Osteoblast (primary cell): ENCODE data around the gene SFMBT2. TPM values are rescaled to one million over a fixed set of nuclear protein-coding genes. Genes with fewer than 3 reads are reported as not detected.

ENCODE experiments used
- DNase-seq: peaks from one replicate; pipeline ENCODE4 v3.0.0; 2011; ENCODE audit warnings: low spot score, mixed read lengths; ENCODE audit not compliant: insufficient read length; ENCODE audit errors: missing footprints
- H2AFZ ChIP-seq: 2 replicates; pipeline ENCODE4 v1.6.0; 2011; ENCODE audit warnings: mild to moderate bottlenecking, low read length
- H3K27ac ChIP-seq: 2 replicates; pipeline ENCODE4 v1.5.1; 2011; ENCODE audit warnings: mild to moderate bottlenecking, low read depth, low read length, moderate library complexity
- H3K27me3 ChIP-seq: 2 replicates; pipeline ENCODE4 v1.6.0; 2012; ENCODE audit warnings: mild to moderate bottlenecking, control low read depth, inconsistent platforms, low read length, moderate library complexity; ENCODE audit not compliant: insufficient read depth
- H3K36me3 ChIP-seq: 2 replicates; pipeline ENCODE4 v1.5.1; 2011; ENCODE audit warnings: mild to moderate bottlenecking, low read length, control low read depth, moderate library complexity; ENCODE audit not compliant: insufficient read depth
- H3K4me1 ChIP-seq: 2 replicates; pipeline ENCODE4 v1.5.1; 2011; ENCODE audit warnings: mild to moderate bottlenecking, low read length, control low read depth, moderate library complexity; ENCODE audit not compliant: insufficient read depth
- H3K4me2 ChIP-seq: 2 replicates; pipeline ENCODE4 v1.6.0; 2011; ENCODE audit warnings: mild to moderate bottlenecking, low read length; ENCODE audit not compliant: insufficient read depth
- H3K4me3 ChIP-seq: fragments of 200-600 bp; sonication (generic); 3 replicates; pipeline ENCODE4 v1.5.1; 2012; ENCODE audit warnings: mild to moderate bottlenecking, low read length, inconsistent platforms; ENCODE audit not compliant: insufficient read depth
- H3K79me2 ChIP-seq: 2 replicates; pipeline ENCODE4 v1.6.0; 2012; ENCODE audit warnings: mild to moderate bottlenecking, low read length, control low read depth, inconsistent platforms; ENCODE audit not compliant: insufficient read depth
- H3K9me3 ChIP-seq: 2 replicates; pipeline ENCODE4 v1.5.1; 2011; ENCODE audit warnings: low read depth, low read length, control low read depth
- H4K20me1 ChIP-seq: 2 replicates; pipeline ENCODE4 v1.6.0; 2012; ENCODE audit warnings: mild to moderate bottlenecking, low read length, control low read depth; ENCODE audit not compliant: insufficient read depth
- CTCF ChIP-seq: IDR thresholded peaks from 2 replicates; pipeline ENCODE4 v1.5.1; 2011; ENCODE audit warnings: mild to moderate bottlenecking, low read depth, low read length, moderate library complexity; ENCODE audit errors: extremely low read depth
- total RNA-seq: library from RNA; depleted of rRNA; stranded (reverse); fragments of >200 nt; gene quantifications from 2 replicates; pipeline ENCODE4 v1.2.3, GENCODE V29; 2012

The SFMBT2 gene
- total RNA-seq, 1 donor: under 0.01 TPM

- no peaks in the 10 kb centered on the region for H3K79me2 ChIP-seq
- H3K27me3 ChIP-seq: no peaks in the 10 kb centered on the region
- TF ChIP-seq CTCF: no peak
- no peaks in the 10 kb centered on the region for H3K9me3 ChIP-seq
- no peak for DNase-seq
- no peak overlapping the region for H2AFZ ChIP-seq
- no peak overlapping the region for H3K4me3 ChIP-seq
- no peak overlapping the region for H3K4me2 ChIP-seq
- no peaks in the 10 kb centered on the region for H3K36me3 ChIP-seq
- no peak overlapping the region for H3K27ac ChIP-seq
- H4K20me1 ChIP-seq: no peaks in the 10 kb centered on the region
- H3K4me1 ChIP-seq: no peaks in the 10 kb centered on the region
Measured at GRCh38 chr10:7211857-7212577, 198.8 kb downstream of the SFMBT2 start.

GRCh38 chr10:7210516-7210915, 200.3 kb downstream of the SFMBT2 start:
- H3K27me3 ChIP-seq: no peaks in the 10 kb centered on the region
- H2AFZ ChIP-seq: no peak overlapping the region
- DNase-seq: no peak
- H3K36me3 ChIP-seq: no peaks in the 10 kb centered on the region
- no peak overlapping the region for H3K4me3 ChIP-seq
- no peak for TF ChIP-seq CTCF
- no peaks in the 10 kb centered on the region for H3K4me1 ChIP-seq
- no peak overlapping the region for H3K27ac ChIP-seq
- H4K20me1 ChIP-seq: no peaks in the 10 kb centered on the region
- no peak overlapping the region for H3K4me2 ChIP-seq
- H3K9me3 ChIP-seq: no peaks in the 10 kb centered on the region
- H3K79me2 ChIP-seq: no peaks in the 10 kb centered on the region

GRCh38 chr10:7209458-7209857, 201.4 kb downstream of the SFMBT2 start:
- Histone ChIP-seq H3K36me3 (no peaks in the 10 kb centered on the region), H3K9me3 (no peaks in the 10 kb centered on the region), H3K4me1 (no peaks in the 10 kb centered on the region), H4K20me1 (no peaks in the 10 kb centered on the region), H3K79me2 (no peaks in the 10 kb centered on the region), H2AFZ (no peak overlapping the region), H3K4me2 (no peak overlapping the region), H3K4me3 (no peak overlapping the region), H3K27ac (no peak overlapping the region), H3K27me3 (no peaks in the 10 kb centered on the region)
- no peak for TF ChIP-seq CTCF
- DNase-seq: no peak

DNA sequence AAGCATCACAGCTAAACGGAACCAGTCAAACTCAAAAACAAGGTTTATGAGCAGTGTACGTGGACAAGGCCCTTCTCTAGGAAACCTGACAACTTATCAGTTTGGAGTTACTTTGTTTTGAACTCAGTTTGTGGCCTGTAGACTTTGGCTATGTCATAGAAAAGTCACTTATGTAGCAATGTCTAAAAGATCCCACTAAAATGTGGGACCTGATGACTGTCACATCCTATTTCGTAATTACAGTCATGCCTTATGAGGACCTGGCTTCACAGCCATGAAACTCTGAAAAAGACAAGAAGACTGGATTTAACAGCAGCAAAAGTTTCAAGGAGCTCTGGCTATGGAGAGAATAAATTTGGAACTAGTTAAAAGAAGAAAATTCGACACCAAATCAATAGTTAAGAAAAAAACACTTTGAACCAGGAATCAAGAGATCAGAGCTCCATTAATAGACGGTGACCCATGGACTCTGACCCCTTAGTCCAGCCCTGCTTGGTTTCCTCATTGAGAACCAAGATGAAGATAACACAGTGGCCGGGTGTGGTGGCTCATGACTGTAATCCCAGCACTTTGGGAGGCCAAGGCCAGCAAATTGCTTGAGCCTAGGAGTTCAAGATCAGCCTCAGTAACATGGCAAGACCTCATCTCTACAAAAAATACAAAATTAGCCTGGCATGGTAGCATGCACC, 204.3 kb downstream of the SFMBT2 start:
- no peaks in the 10 kb centered on the region for H3K4me1 ChIP-seq
- H3K27ac ChIP-seq: no peak overlapping the region
- H4K20me1 ChIP-seq: no peaks in the 10 kb centered on the region
- H3K79me2 ChIP-seq: no peaks in the 10 kb centered on the region
- TF ChIP-seq CTCF: no peak
- H3K9me3 ChIP-seq: peaks cover 3% of the 10 kb centered on the region
- no peaks in the 10 kb centered on the region for H3K36me3 ChIP-seq
- no peak overlapping the region for H3K4me2 ChIP-seq
- H2AFZ ChIP-seq: no peak overlapping the region
- no peak for DNase-seq
- no peak overlapping the region for H3K4me3 ChIP-seq
- H3K27me3 ChIP-seq: no peaks in the 10 kb centered on the region
